ENCODE results near the gene AHCYL1.

- TF ChIP-seq SUZ12 (IDR thresholded peaks at IDR 0.05) (no peak), SP1 (IDR thresholded peaks at IDR 0.05) (no peak), ZNF384 (IDR thresholded peaks at IDR 0.05) (no peak), TARDBP (IDR thresholded peaks at IDR 0.05) (no peak), ELF4 (IDR thresholded peaks at IDR 0.05) (no peak), HDGF (IDR thresholded peaks at IDR 0.05; ENCODE audit: borderline replicate concordance) (no peak), FOXM1 (IDR thresholded peaks at IDR 0.05; ENCODE audit: borderline replicate concordance) (no peak), LEF1 (IDR thresholded peaks at IDR 0.05; ENCODE audit: borderline replicate concordance) (no peak), PKNOX1 (IDR thresholded peaks at IDR 0.05) (no peak), ARNT (IDR thresholded peaks at IDR 0.05) (no peak), FOXK2 (IDR thresholded peaks at IDR 0.05) (no peak)
These were observed 7.3 kb upstream of the AHCYL1 start for GRCh38 chr1:109977225-109977624.
